Hematopoietic multipotent progenitor cell treated with erythropoietin and hydrocortisone succinate and interleukin-3 and kit ligand, for 4 days (in vitro differentiated cells): ENCODE results near the gene AMPH.
"Not testable (repeated sequence)": the region's sequence is repeated elsewhere in the genome, so short reads cannot be mapped to it uniquely, and the experiment has no call there.

Source experiments
- DNase-seq: peaks from one replicate; pipeline ENCODE4 v3.0.0-alpha.2; 2015

AMPH gene

GRCh38 chr7:38385682-38386081 is 245.5 kb downstream of the AMPH start:
- DNase-seq, result no peak

DNA sequence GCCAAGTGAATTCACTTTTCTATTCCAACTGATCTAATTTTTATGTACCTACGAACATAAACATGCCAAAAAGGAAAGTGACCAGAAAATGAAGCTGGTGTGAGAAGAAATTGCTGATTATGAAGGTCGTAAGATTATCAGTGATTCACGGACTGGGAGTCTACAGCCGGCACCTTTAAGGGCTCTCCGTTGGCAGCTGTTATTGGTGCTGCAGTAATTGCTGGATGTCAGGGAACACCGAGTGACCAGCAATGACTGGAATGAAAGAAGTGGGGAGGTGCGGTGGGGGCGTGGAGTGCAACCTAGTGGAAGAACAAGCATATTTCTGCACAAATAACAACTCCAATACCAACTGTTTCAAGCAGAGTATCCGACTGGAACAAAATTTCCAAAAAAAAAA is 247.9 kb downstream of the AMPH start:
- no peak for DNase-seq

- DNase-seq, result peak; percentile 36
Measured at GRCh38 chr7:38382684-38383083, 248.5 kb downstream of the AMPH start.

DNA sequence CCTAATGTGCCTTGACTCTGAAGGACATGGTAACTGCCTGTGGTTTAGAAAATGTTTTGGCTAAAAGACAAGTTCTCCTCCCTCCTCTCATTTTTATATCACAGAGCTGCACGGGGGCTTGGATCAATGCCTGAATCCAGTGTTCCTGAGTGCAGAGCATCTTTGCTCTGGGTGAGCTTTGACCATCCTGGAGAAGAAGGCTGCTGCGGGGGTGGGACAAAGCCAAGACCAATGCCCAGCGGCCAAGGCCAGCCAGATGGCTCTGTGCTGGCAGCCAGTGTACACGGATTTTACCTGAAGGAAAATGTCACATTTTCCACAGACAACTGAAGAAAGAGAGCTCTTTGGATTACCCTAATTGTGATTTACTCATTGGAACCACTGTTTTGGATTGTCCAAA is 255.7 kb downstream of the AMPH start:
- DNase-seq, result no peak

DNA sequence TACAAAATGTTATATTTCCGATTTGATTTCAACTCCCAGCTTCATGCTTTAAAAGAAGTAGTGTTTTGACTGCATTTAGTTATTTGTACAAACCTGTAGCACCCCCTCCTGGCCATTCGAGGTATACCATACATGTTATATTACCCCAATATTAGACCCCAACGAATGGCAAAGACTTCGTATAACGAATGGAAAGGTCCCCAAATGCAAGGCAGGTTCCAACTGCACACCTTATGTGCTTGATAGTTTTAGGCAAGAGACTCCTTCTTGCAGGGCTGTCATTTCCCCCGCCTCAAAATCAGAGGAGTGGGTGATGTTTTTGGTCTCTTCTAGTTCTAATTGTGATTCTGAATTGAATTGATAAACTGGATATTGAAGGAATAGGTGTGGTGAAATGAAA is 256.7 kb downstream of the AMPH start:
- DNase-seq, result peak; percentile 86

- no peak for DNase-seq
Measured at GRCh38 chr7:38373155-38373554, 258.0 kb downstream of the AMPH start.

DNA sequence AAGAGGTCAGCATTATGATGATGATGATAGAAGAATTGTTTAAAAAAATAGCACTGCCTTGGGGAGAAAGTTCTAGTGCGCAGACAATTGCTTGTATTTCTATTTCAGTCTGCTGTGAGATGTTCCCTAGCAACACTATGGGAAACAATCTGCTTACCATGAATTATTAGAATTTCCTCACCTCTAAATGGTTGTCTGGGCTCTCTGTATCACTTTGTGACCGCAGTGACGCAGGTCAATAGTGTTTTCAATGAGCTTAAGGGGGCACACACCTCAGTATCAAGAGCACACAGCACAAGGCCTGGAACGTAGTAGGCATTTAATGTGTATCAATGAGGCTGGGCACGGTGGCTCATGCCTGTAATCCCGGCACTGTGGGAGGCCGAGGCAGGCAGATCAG is 258.9 kb downstream of the AMPH start:
- no peak for DNase-seq

GRCh38 chr7:38369816-38370493 is 261.2 kb downstream of the AMPH start:
- peak; percentile 97 for DNase-seq

GRCh38 chr7:38368191-38368605 is 263.0 kb downstream of the AMPH start:
- DNase-seq, result peak; percentile 91

- DNase-seq, result peak; percentile 65
Measured at GRCh38 chr7:38367301-38367890, 263.8 kb downstream of the AMPH start.

DNA sequence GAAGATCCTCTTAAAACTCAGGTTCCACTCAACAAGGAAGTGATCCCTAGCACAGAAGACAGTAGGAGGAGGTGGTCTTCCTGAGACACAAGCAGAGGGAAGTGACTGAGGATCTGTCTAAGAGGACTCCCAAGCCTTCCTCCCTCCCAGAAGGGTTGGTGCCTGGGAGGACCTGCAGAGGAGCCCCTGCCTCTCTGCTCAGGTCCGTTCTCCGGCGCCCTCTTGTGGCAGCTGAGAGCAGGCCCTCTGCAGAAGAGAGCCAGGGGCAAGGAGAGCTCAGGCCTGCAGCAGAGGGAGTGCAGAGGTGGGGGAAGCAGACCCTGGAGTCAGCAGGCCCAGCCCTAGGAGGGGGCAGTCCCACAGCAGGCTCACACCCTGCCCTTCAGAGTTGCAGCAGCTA is 267.8 kb downstream of the AMPH start:
- peak; percentile 75 for DNase-seq

- DNase-seq, result peak; percentile 79
Measured at GRCh38 chr7:38362611-38363237, 268.4 kb downstream of the AMPH start.

DNA sequence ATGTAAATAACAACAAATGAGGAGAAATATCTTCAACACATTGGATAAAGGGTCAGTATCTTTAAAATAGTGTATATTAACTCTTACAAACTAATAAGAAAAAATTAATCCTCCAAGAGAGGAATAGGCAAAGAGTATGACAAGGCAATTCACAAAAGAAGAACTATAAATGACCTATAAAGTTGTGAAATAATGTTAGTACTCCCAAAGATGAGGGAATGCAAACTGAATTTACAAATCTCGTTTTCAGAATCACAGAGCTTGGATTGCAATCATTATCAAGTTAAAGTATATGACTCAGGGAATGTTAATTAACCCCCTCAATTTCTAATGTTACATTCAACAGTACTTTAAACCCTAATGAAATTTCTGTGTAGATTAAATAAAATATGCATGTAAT is 270.4 kb downstream of the AMPH start:
- DNase-seq, result no peak

DNA sequence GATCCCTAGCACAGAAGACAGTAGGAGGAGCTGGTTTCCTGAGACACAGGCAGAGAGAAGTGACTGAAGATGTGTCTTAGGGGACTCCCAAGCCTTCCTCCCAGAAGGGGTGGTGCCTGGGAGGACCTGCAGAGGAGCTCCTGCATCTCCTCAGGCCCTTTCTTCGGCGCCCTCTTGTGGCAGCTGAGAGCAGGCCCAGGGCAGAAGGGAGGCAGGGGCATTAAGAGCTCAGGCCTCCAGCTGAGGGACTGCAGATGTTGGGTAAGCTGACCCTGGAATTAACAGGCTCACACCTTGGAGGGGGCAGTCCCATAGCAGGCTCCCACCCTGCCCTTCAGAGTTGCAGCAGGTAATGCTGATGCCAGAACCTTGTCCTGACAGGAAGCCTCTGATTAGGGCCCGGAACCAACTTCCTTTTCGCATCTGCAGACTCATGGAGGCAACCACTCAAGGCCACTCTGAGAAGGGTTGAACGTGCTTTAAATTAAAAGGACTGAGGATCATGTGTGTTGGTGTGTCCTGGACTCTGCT is 272.0 kb downstream of the AMPH start:
- DNase-seq, result peak; percentile 83

DNA sequence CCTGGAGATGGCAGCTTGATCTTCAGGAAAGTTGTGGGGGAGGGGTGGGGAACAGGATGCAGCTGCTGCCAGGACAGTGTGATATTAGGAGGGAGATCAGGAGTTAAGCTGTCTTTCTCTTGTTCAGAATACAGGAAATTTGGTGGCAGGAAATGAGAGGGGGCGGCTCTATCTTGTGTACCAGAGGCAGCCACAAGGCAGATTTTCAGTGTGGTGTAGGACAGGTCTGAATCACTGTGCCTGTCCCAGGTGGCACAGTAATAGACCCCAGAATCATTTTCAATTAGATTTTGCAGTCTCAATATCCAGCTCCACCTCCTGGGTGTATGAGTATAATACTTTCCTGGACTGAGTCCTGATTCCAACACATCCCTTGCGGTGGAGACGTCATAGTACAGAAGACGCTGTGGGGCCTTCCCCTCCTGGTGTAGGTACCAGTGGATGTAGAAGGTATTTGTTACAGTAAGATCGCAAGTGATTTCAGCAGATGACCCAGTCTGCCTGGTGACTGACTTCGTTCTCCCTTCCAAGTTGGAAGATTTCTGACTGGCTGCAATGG is 272.8 kb downstream of the AMPH start:
- DNase-seq, result peak; percentile 77

GRCh38 chr7:38354271-38354851 is 276.8 kb downstream of the AMPH start:
- peak; percentile 76 for DNase-seq

- peak; percentile 76 for DNase-seq
Measured at GRCh38 chr7:38353431-38353881, 277.7 kb downstream of the AMPH start.

- DNase-seq, result no peak
Measured at GRCh38 chr7:38351601-38352000, 279.6 kb downstream of the AMPH start.

- DNase-seq, result not testable (repeated sequence)
Measured at GRCh38 chr7:38350777-38351176, 280.4 kb downstream of the AMPH start.

DNA sequence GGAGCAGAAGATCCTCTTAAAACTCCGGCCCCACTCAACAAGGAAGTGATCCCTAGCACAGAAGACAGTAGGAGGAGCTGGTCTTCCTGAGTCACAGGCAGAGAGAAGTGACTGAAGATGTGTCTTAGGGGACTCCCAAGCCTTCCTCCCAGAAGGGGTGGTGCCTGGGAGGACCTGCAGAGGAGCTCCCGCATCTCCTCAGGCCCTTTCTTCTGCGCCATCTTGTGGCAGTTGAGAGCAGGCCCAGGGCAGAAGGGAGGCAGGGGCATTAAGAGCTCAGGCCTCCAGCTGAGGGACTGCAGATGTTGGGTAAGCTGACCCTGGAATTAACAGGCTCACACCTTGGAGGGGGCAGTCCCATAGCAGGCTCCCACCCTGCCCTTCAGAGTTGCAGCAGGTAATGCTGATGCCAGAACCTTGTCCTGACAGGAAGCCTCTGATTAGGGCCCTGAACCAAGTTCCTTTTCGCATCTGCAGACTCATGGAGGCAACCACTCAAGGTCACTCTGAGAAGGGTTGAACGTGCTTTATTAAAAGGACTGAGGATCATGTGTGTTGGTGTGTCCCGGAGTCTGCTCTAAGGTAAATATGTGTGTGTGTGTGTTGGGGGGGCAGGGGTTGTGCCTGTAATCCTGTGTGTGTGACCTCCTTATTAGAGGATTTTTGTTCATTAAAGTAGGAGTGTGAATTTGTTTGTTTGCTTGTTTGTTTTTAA is 281.1 kb downstream of the AMPH start:
- peak; percentile 85 for DNase-seq

- DNase-seq, result not testable (repeated sequence)
Measured at GRCh38 chr7:38349126-38349795, 281.9 kb downstream of the AMPH start.
